Transverse colon (tissue), 4 donors: ENCODE data around the gene ADGRG3. TPM values are rescaled to one million over a fixed set of nuclear protein-coding genes. Genes with fewer than 3 reads are reported as not detected.

Experiments used
- DNase-seq: peaks from one replicate; pipeline ENCODE4 v3.0.0-alpha.2; 2019
- H3K27ac ChIP-seq, 4 donors: fragments of 200-600 bp; sonication (generic); 2 replicates each; pipeline ENCODE4 v1.5.1; 2016 to 2018; ENCODE audit warnings: inconsistent platforms in 4 of 4
- H3K27me3 ChIP-seq: fragments of 200-600 bp; sonication (generic); 2 replicates; pipeline ENCODE4 v1.5.1; 2017; ENCODE audit warnings: inconsistent platforms
- H3K36me3 ChIP-seq, 4 donors: fragments of 200-600 bp; sonication (generic); 2 replicates each; pipeline ENCODE4 v1.5.1; 2017 to 2019; ENCODE audit warnings: inconsistent platforms in 4 of 4
- H3K4me1 ChIP-seq, 4 donors: fragments of 200-600 bp; sonication (generic); 2 replicates each; pipeline ENCODE4 v1.5.1; 2017 to 2020; ENCODE audit warnings: inconsistent platforms in 4 of 4
- H3K4me3 ChIP-seq, 4 donors: fragments of 200-600 bp; sonication (generic); 1 replicate in 1 of 4; 2 replicates in 3 of 4; pipeline versions ENCODE4 v1.5.1 to v1.6.1; 2017 to 2019; ENCODE audit warnings: inconsistent platforms in 4 of 4
- H3K9me3 ChIP-seq, 2 donors: fragments of 200-600 bp; sonication (generic); 2 replicates each; pipeline ENCODE4 v1.5.1; 2017 to 2019; ENCODE audit warnings: inconsistent platforms in 2 of 2
- EP300 ChIP-seq: sonication (generic); formaldehyde crosslinking; IDR thresholded peaks from one replicate; pipeline ENCODE4 v1.6.1; 2017; ENCODE audit warnings: antibody characterized with exemption, low read depth
- POLR2A ChIP-seq: fragments of 450-650 bp; IDR thresholded peaks from one replicate; pipeline ENCODE4 v1.6.1; 2016; ENCODE audit warnings: antibody characterized with exemption, mild to moderate bottlenecking, moderate library complexity
- POLR2AphosphoS5 ChIP-seq, 3 donors: sonication (generic); formaldehyde crosslinking; IDR thresholded peaks; one replicate each; pipeline ENCODE4 v1.6.1; 2016; ENCODE audit warnings: antibody characterized with exemption in 3 of 3
- WGBS, 2 donors: methylation state at CpG; one replicate each; pipeline ENCODE4 v1.1.5; 2018; ENCODE audit warnings: low coverage in 1 of 2; 5-methylcytosine and 5-hydroxymethylcytosine counted together
- in situ Hi-C, 4 donors: fragments of 200-750 bp; cut with MboI; loops; one replicate each; pipeline versions ENCODE4 v1.15.0 to v1.15.1; 2017; ENCODE audit warnings: low sequenced_read_pairs in 3 of 4, low pct_ligation_motif_present in 1 of 4, low pct_unique_long_range_greater_than_20kb in 1 of 4
- intact Hi-C: fragments of 100-400 bp; cut with DNase I; formaldehyde crosslinking; loops from one replicate; pipeline ENCODE4 v1.15.1; 2023; ENCODE audit warnings: low total_unique reads
- total RNA-seq, 4 donors: library from RNA; depleted of rRNA; stranded (reverse); fragments of >200 nt; gene quantifications; one replicate each; pipeline ENCODE4 v1.1.0, GENCODE V29; 2016
- TF ChIP-seq, protein P1 (sequence below), 5 experiments: fragments of 200-600 bp in 3 of 5; fragments of 450-650 bp in 2 of 5; sonication (generic) in 3 of 5; IDR thresholded peaks; 1 replicate in 2 of 5; 2 replicates in 3 of 5; pipeline ENCODE4 v1.5.1; 2016 to 2017; ENCODE audit warnings: antibody characterized with exemption in 5 of 5, inconsistent platforms in 3 of 5, mild to moderate bottlenecking in 2 of 5, moderate library complexity in 1 of 5

Gene ADGRG3
- total RNA-seq, 4 donors from 2014 or later = 1.5 to 2.7 (median 2.2) TPM; not detected in 1

GRCh38 chr16:57661936-57662906 is 5.9 kb upstream of the ADGRG3 start:
- TF ChIP-seq, protein P1, sequence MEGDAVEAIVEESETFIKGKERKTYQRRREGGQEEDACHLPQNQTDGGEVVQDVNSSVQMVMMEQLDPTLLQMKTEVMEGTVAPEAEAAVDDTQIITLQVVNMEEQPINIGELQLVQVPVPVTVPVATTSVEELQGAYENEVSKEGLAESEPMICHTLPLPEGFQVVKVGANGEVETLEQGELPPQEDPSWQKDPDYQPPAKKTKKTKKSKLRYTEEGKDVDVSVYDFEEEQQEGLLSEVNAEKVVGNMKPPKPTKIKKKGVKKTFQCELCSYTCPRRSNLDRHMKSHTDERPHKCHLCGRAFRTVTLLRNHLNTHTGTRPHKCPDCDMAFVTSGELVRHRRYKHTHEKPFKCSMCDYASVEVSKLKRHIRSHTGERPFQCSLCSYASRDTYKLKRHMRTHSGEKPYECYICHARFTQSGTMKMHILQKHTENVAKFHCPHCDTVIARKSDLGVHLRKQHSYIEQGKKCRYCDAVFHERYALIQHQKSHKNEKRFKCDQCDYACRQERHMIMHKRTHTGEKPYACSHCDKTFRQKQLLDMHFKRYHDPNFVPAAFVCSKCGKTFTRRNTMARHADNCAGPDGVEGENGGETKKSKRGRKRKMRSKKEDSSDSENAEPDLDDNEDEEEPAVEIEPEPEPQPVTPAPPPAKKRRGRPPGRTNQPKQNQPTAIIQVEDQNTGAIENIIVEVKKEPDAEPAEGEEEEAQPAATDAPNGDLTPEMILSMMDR (IDR thresholded peaks at IDR 0.05) = no peak
- TF ChIP-seq POLR2A = no peak
- TF ChIP-seq EP300 = no peak
- TF ChIP-seq POLR2AphosphoS5 (IDR thresholded peaks at IDR 0.05) = no peak
- no peak for DNase-seq
- Histone ChIP-seq H3K27me3 (no peaks in the 10 kb centered on the region), H3K4me1 (no peaks in the 10 kb centered on the region), H3K36me3 (no peaks in the 10 kb centered on the region), H3K4me3 (no peak overlapping the region), H3K27ac (no peak overlapping the region), H3K9me3 (no peaks in the 10 kb centered on the region)
- in situ Hi-C loops (no loop called here), intact Hi-C loops (no loop called here)
- 73 to 89% methylated on average over 3 to 20 of the region's 20 CpGs for WGBS, 2 donors

GRCh38 chr16:57663436-57663835 is 4.7 kb upstream of the ADGRG3 start:
- intact Hi-C loops = no loop called here
- H3K4me1 ChIP-seq = no peaks in the 10 kb centered on the region
- DNase-seq = no peak
- H3K4me3 ChIP-seq = no peak overlapping the region
- in situ Hi-C loops = no loop called here
- H3K9me3 ChIP-seq = no peaks in the 10 kb centered on the region
- no peak for TF ChIP-seq POLR2A
- TF ChIP-seq, protein P1 (IDR thresholded peaks at IDR 0.05) = no peak
- TF ChIP-seq EP300 = no peak
- TF ChIP-seq POLR2AphosphoS5 (IDR thresholded peaks at IDR 0.05) = no peak
- 92% methylated on average over 20 of the region's 21 CpGs; no CpG with 5 or more reads in 1 of the 2 donors for WGBS, 2 donors
- no peaks in the 10 kb centered on the region for H3K36me3 ChIP-seq
- no peak overlapping the region for H3K27ac ChIP-seq
- no peaks in the 10 kb centered on the region for H3K27me3 ChIP-seq

DNA sequence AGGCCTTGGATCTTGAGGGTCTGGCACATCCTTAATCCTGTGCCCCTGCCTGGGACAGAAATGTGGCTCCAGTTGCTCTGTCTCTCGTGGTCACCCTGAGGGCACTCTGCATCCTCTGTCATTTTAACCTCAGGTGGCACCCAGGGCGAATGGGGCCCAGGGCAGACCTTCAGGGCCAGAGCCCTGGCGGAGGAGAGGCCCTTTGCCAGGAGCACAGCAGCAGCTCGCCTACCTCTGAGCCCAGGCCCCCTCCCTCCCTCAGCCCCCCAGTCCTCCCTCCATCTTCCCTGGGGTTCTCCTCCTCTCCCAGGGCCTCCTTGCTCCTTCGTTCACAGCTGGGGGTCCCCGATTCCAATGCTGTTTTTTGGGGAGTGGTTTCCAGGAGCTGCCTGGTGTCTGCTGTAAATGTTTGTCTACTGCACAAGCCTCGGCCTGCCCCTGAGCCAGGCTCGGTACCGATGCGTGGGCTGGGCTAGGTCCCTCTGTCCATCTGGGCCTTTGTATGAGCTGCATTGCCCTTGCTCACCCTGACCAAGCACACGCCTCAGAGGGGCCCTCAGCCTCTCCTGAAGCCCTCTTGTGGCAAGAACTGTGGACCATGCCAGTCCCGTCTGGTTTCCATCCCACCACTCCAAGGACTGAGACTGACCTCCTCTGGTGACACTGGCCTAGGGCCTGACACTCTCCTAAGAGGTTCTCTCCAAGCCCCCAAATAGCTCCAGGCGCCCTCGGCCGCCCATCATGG is 4.0 kb upstream of the ADGRG3 start:
- DNase-seq = no peak
- no peak overlapping the region for H3K27ac ChIP-seq
- WGBS, 2 donors = 80 to 87% methylated on average over 1 to 15 of the region's 15 CpGs
- no peaks in the 10 kb centered on the region for H3K9me3 ChIP-seq
- intact Hi-C loops (no loop called here), in situ Hi-C loops (no loop called here)
- no peaks in the 10 kb centered on the region for H3K27me3 ChIP-seq
- H3K4me1 ChIP-seq = no peaks in the 10 kb centered on the region
- TF ChIP-seq, protein P1 (IDR thresholded peaks at IDR 0.05) = no peak
- TF ChIP-seq EP300 (no peak), POLR2AphosphoS5 (IDR thresholded peaks at IDR 0.05) (no peak), POLR2A (no peak)
- H3K4me3 ChIP-seq = no peak overlapping the region
- no peaks in the 10 kb centered on the region for H3K36me3 ChIP-seq

DNA sequence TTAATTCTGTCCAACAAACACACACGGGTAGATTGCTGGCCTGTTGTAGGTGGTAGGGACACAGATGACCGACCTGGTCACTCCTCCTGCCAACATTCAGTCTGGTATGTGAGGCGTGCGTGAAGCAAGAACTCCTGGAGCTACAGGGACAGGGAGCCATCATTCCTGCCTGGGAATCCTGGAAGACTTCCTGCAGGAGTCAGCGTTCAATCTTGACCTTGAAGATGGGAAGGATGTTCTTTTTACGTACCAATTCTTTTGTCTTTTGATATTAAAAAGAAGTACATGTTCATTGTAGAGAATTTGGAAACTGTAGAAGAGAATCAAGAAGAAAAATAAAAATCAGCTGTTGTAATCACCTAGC is 3.5 kb upstream of the ADGRG3 start:
- in situ Hi-C loops = no loop called here
- Histone ChIP-seq H3K4me3 (no peak overlapping the region), H3K4me1 (no peaks in the 10 kb centered on the region), H3K36me3 (no peaks in the 10 kb centered on the region), H3K27me3 (no peaks in the 10 kb centered on the region), H3K9me3 (no peaks in the 10 kb centered on the region), H3K27ac (no peak overlapping the region)
- TF ChIP-seq POLR2A = no peak
- TF ChIP-seq, protein P1 (IDR thresholded peaks at IDR 0.05) = no peak
- TF ChIP-seq POLR2AphosphoS5 (IDR thresholded peaks at IDR 0.05) = no peak
- no peak for TF ChIP-seq EP300
- DNase-seq = no peak
- intact Hi-C loops = no loop called here
- WGBS, 2 donors = 81 to 86% methylated on average over 5 to 6 of the region's 6 CpGs
